Smooth muscle cell of the pulmonary artery (primary cell): ENCODE results near the gene LIPF. TPM values are rescaled to one million over a fixed set of nuclear protein-coding genes. Genes with fewer than 3 reads are reported as not detected.

Experiments used
- total RNA-seq: library from RNA; depleted of rRNA; stranded (reverse); fragments of >200 nt; gene quantifications from 2 replicates; pipeline ENCODE4 v1.2.3, GENCODE V29; 2014

The LIPF gene, protein sequence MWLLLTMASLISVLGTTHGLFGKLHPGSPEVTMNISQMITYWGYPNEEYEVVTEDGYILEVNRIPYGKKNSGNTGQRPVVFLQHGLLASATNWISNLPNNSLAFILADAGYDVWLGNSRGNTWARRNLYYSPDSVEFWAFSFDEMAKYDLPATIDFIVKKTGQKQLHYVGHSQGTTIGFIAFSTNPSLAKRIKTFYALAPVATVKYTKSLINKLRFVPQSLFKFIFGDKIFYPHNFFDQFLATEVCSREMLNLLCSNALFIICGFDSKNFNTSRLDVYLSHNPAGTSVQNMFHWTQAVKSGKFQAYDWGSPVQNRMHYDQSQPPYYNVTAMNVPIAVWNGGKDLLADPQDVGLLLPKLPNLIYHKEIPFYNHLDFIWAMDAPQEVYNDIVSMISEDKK
- total RNA-seq: not detected in 2 replicates

DNA sequence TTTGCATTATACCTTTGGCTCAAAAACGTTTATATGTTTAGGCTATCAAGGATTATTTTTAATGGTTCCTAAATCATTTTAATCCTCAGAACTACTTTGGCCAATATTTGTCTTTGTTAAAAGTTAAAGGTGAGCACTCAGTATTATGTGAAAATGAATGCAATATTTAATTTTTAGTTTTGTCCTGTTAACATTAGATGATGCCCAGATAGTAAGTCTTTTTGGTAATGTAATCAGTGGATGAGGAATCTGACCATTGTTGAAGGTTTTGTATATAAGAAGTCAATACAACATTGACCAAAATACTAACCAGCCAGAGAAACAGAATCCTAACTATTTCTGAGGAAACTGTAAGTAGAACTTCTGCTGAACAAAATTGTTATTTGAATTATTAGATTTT is at the start of gene LIPF:
Gene LIPF (plus strand): TSS at position 301 of the 400 bp plus-strand sequence. CDS start 2,856 bp downstream, outside the sequence.

DNA sequence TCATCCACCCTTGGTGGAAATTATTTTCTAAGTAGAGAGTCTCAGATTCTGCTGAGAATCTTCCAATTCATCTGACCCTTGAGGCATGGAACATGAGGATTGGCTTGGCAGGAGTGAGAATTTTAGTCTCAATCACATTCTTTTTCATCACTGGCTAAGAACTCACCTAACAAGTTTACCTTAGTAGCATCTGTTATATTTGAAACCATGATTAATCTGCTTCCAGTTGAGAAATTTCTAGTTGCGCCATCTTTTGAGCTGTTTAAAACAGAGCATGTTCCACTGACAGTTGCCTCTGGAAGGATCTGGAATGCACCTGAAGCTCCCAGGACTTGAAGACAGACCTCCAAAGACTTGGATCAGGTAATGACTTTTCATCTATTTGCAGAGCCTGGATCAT is 41.7 kb downstream of the LIPF start, which contains the start of gene LIPK:
Gene LIPK (plus strand): TSS at position 292 of the 400 bp plus-strand sequence. CDS start 18,295 bp downstream, outside the sequence.

Other genes starting within 250 kb of the LIPF start
- gene RNLS, start 81.1 kb upstream of the LIPF start, total RNA-seq: 9.3 and 15.6 TPM in 2 replicates
- not detected in 2 replicates for gene LIPJ, start 77.7 kb upstream of the LIPF start, total RNA-seq
- not detected in 2 replicates for gene LIPK, start 41.8 kb downstream of the LIPF start, total RNA-seq
- not detected in 2 replicates for gene LIPN, start 95.6 kb downstream of the LIPF start, total RNA-seq
- 0.10 and 0.13 TPM in 2 replicates for gene LIPM, start 138.3 kb downstream of the LIPF start, total RNA-seq
- gene ANKRD22, start 187.4 kb downstream of the LIPF start, total RNA-seq: 0.07 TPM in 1 of 2 replicates, not detected in the other
- gene STAMBPL1, start 215.8 kb downstream of the LIPF start, total RNA-seq: 7.6 and 48.9 TPM in 2 replicates